Liver (tissue), 9 donors: ENCODE data around the gene PBOV1. TPM values are rescaled to one million over a fixed set of nuclear protein-coding genes. Genes with fewer than 3 reads are reported as not detected.

ENCODE experiments used
- DNase-seq: peaks from one replicate; pipeline ENCODE4 v3.0.0-alpha.2; 2017; ENCODE audit warnings: low spot score
- H3K27ac ChIP-seq, 2 donors: one replicate each; pipeline ENCODE4 v1.7.0; 2013; ENCODE audit warnings: inconsistent platforms in 2 of 2, low read length in 2 of 2, control low read depth in 1 of 2, low read depth in 1 of 2, mild to moderate bottlenecking in 1 of 2
- H3K27me3 ChIP-seq, 4 donors: one replicate each; pipeline versions ENCODE4 v1.6.1 to v1.7.0; 2013; ENCODE audit warnings: low read length in 3 of 4, inconsistent platforms in 1 of 4, mild to moderate bottlenecking in 1 of 4, moderate library complexity in 1 of 4; ENCODE audit not compliant: control insufficient read depth in 4 of 4, insufficient read depth in 4 of 4
- H3K36me3 ChIP-seq, 4 donors: one replicate each; pipeline versions ENCODE4 v1.6.1 to v1.7.0; 2013; ENCODE audit warnings: low read length in 3 of 4, mild to moderate bottlenecking in 3 of 4, low read depth in 1 of 4, moderate library complexity in 1 of 4; ENCODE audit not compliant: control insufficient read depth in 4 of 4, insufficient read depth in 3 of 4
- H3K4me1 ChIP-seq, 4 donors: one replicate each; pipeline versions ENCODE4 v1.6.1 to v1.7.0; 2013; ENCODE audit warnings: low read length in 3 of 4, mild to moderate bottlenecking in 3 of 4, moderate library complexity in 1 of 4; ENCODE audit not compliant: control insufficient read depth in 4 of 4, insufficient read depth in 4 of 4
- H3K4me3 ChIP-seq, 3 donors: one replicate each; pipeline versions ENCODE4 v1.6.1 to v1.7.0; 2013; ENCODE audit warnings: low read length in 3 of 3, control low read depth in 1 of 3, low read depth in 1 of 3, mild to moderate bottlenecking in 1 of 3
- H3K9ac ChIP-seq, 2 donors: one replicate each; pipeline ENCODE4 v1.7.0; 2013; ENCODE audit warnings: low read length in 2 of 2, mild to moderate bottlenecking in 2 of 2, moderate library complexity in 2 of 2, control low read depth in 1 of 2, low read depth in 1 of 2
- H3K9me3 ChIP-seq, 4 donors: one replicate each; pipeline versions ENCODE4 v1.6.1 to v1.7.0; 2013; ENCODE audit warnings: low read length in 3 of 4; ENCODE audit not compliant: control insufficient read depth in 4 of 4
- EGR1 ChIP-seq, 2 donors: IDR thresholded peaks; 2 replicates each; pipeline ENCODE4 v1.6.1; 2016 to 2018; ENCODE audit warnings: antibody characterized with exemption in 2 of 2, low read depth in 2 of 2
- FOXA1 ChIP-seq: IDR thresholded peaks from 2 replicates; pipeline ENCODE4 v1.6.1; 2016; ENCODE audit warnings: antibody characterized with exemption
- FOXA2 ChIP-seq: IDR thresholded peaks from 2 replicates; pipeline ENCODE4 v1.6.1; 2016; ENCODE audit warnings: antibody characterized with exemption
- GABPA ChIP-seq, 2 donors: IDR thresholded peaks in 1 of 2; conservative IDR thresholded peaks in 1 of 2; 2 replicates each; pipeline ENCODE4 v1.6.1; 2016; ENCODE audit warnings: antibody characterized with exemption in 2 of 2, mild to moderate bottlenecking in 1 of 2, moderate library complexity in 1 of 2
- HNF4A ChIP-seq, 2 donors: conservative IDR thresholded peaks; 2 replicates each; pipeline ENCODE4 v1.6.1; 2016; ENCODE audit warnings: antibody characterized with exemption in 2 of 2, mild to moderate bottlenecking in 2 of 2
- HNF4G ChIP-seq: IDR thresholded peaks from 2 replicates; pipeline ENCODE4 v1.6.1; 2016; ENCODE audit warnings: antibody characterized with exemption
- JUND ChIP-seq, 2 donors: IDR thresholded peaks; 2 replicates each; pipeline ENCODE4 v1.6.1; 2016; ENCODE audit warnings: antibody characterized with exemption in 2 of 2
- NR2F2 ChIP-seq: IDR thresholded peaks from 2 replicates; pipeline ENCODE4 v1.6.1; 2016; ENCODE audit warnings: antibody characterized with exemption
- RAD21 ChIP-seq, 2 donors: IDR thresholded peaks; 2 replicates each; pipeline ENCODE4 v1.6.1; 2016; ENCODE audit warnings: antibody characterized with exemption in 2 of 2, mild to moderate bottlenecking in 2 of 2
- RXRA ChIP-seq, 2 donors: IDR thresholded peaks; 2 replicates each; pipeline ENCODE4 v1.6.1; 2017 to 2018; ENCODE audit warnings: antibody characterized with exemption in 2 of 2, mild to moderate bottlenecking in 1 of 2
- SP1 ChIP-seq: IDR thresholded peaks from 2 replicates; pipeline ENCODE4 v1.6.1; 2018; ENCODE audit warnings: antibody characterized with exemption, mild to moderate bottlenecking
- TAF1 ChIP-seq: conservative IDR thresholded peaks from 2 replicates; pipeline ENCODE4 v1.6.1; 2016; ENCODE audit warnings: antibody characterized with exemption, mild to moderate bottlenecking
- YY1 ChIP-seq: IDR thresholded peaks from 2 replicates; pipeline ENCODE4 v1.6.1; 2016; ENCODE audit warnings: antibody characterized with exemption, mild to moderate bottlenecking
- WGBS: extraction: QIAGEN DNeasy Blood & Tissue Kit; methylation state at CpG from one replicate; pipeline ENCODE4 v1.1.7; 2013; 5-methylcytosine and 5-hydroxymethylcytosine counted together
- polyA plus RNA-seq, 2 donors: library from polyadenylated mRNA; stranded (reverse) in 1 of 2; unstranded in 1 of 2; fragments of 200-250 nt in 1 of 2; fragments of >200 nt in 1 of 2; fragmentation: Nextera tagmentation in 1 of 2; extraction: Ambion mirVana in 1 of 2; gene quantifications; one replicate each; pipeline versions ENCODE4 v1.2.1 to v1.2.3, GENCODE V29; 2013 to 2015
- total RNA-seq, 2 donors: library from RNA; depleted of rRNA; stranded (reverse); fragments of >200 nt; gene quantifications; one replicate each; pipeline ENCODE4 v1.2.3, GENCODE V29; 2014
- TF ChIP-seq, protein P1 (sequence below): fragments of 150-350 bp; IDR thresholded peaks from 2 replicates; pipeline ENCODE4 v1.5.1; 2017; ENCODE audit warnings: improper control_type of control experiment, low read depth, low read length; ENCODE audit not compliant: missing input control
- TF ChIP-seq, protein P2 (sequence below): IDR thresholded peaks from 2 replicates; pipeline ENCODE4 v1.6.1; 2016; ENCODE audit warnings: antibody characterized with exemption
- TF ChIP-seq, protein P3 (sequence below): IDR thresholded peaks from 2 replicates; pipeline ENCODE4 v1.6.1; 2016; ENCODE audit warnings: antibody characterized with exemption, mild to moderate bottlenecking
- TF ChIP-seq, protein P4 (sequence below): IDR thresholded peaks from 2 replicates; pipeline ENCODE4 v1.6.1; 2016; ENCODE audit warnings: antibody characterized with exemption
- TF ChIP-seq, protein P5 (sequence below): IDR thresholded peaks from 2 replicates; pipeline ENCODE4 v1.6.1; 2016; ENCODE audit warnings: antibody characterized with exemption
- donor health status: healthy.
- donor health status: healthy.
- donor health status: healthy.
- donor health status: healthy.
- donor health status: healthy.

The PBOV1 gene
- total and polyA plus RNA-seq, 4 donors, result not detected

DNA sequence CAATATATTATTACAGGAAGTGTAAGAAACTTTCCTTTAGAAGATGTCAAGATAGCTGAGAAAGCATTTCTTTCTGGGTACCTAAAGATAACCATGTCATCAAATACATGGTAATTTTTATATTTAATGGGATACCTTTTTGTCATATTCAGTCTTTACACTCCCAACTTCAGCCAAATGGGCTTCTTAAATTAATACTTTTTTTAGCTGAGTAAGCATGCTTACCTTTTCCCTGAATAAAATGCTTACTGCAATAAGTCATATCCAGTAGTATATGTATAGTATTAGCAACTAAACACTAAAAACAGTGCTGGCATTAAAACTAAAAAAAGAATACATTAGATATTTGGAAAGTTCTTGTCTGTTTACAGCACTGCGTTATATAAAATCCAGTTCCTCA lies 17.4 kb upstream of the PBOV1 start:
- 85% methylated on average over 1 of the region's 1 CpG for WGBS
- no peaks in the 10 kb centered on the region for H3K36me3 ChIP-seq
- no peak overlapping the region for H3K4me3 ChIP-seq
- H3K27me3 ChIP-seq, result no peaks in the 10 kb centered on the region
- no peak overlapping the region for H3K27ac ChIP-seq
- TF ChIP-seq, protein P1, sequence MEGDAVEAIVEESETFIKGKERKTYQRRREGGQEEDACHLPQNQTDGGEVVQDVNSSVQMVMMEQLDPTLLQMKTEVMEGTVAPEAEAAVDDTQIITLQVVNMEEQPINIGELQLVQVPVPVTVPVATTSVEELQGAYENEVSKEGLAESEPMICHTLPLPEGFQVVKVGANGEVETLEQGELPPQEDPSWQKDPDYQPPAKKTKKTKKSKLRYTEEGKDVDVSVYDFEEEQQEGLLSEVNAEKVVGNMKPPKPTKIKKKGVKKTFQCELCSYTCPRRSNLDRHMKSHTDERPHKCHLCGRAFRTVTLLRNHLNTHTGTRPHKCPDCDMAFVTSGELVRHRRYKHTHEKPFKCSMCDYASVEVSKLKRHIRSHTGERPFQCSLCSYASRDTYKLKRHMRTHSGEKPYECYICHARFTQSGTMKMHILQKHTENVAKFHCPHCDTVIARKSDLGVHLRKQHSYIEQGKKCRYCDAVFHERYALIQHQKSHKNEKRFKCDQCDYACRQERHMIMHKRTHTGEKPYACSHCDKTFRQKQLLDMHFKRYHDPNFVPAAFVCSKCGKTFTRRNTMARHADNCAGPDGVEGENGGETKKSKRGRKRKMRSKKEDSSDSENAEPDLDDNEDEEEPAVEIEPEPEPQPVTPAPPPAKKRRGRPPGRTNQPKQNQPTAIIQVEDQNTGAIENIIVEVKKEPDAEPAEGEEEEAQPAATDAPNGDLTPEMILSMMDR, result no peak
- TF ChIP-seq FOXA1 (no peak), YY1 (no peak), JUND (IDR thresholded peaks at IDR 0.05) (no peak), HNF4G (no peak), HNF4A (conservative IDR thresholded peaks at IDR 0.05) (no peak), EGR1 (IDR thresholded peaks at IDR 0.05; ENCODE audit: low read depth in 2 of 2) (no peak), SP1 (no peak), FOXA2 (no peak), GABPA (IDR thresholded peaks at IDR 0.05 in 1 of 2, conservative IDR thresholded peaks at IDR 0.05 in 1 of 2) (no peak), NR2F2 (no peak), TAF1 (no peak), RXRA (IDR thresholded peaks at IDR 0.05) (no peak)
- TF ChIP-seq, protein P2, sequence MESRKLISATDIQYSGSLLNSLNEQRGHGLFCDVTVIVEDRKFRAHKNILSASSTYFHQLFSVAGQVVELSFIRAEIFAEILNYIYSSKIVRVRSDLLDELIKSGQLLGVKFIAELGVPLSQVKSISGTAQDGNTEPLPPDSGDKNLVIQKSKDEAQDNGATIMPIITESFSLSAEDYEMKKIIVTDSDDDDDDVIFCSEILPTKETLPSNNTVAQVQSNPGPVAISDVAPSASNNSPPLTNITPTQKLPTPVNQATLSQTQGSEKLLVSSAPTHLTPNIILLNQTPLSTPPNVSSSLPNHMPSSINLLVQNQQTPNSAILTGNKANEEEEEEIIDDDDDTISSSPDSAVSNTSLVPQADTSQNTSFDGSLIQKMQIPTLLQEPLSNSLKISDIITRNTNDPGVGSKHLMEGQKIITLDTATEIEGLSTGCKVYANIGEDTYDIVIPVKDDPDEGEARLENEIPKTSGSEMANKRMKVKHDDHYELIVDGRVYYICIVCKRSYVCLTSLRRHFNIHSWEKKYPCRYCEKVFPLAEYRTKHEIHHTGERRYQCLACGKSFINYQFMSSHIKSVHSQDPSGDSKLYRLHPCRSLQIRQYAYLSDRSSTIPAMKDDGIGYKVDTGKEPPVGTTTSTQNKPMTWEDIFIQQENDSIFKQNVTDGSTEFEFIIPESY, result no peak
- TF ChIP-seq, protein P3, sequence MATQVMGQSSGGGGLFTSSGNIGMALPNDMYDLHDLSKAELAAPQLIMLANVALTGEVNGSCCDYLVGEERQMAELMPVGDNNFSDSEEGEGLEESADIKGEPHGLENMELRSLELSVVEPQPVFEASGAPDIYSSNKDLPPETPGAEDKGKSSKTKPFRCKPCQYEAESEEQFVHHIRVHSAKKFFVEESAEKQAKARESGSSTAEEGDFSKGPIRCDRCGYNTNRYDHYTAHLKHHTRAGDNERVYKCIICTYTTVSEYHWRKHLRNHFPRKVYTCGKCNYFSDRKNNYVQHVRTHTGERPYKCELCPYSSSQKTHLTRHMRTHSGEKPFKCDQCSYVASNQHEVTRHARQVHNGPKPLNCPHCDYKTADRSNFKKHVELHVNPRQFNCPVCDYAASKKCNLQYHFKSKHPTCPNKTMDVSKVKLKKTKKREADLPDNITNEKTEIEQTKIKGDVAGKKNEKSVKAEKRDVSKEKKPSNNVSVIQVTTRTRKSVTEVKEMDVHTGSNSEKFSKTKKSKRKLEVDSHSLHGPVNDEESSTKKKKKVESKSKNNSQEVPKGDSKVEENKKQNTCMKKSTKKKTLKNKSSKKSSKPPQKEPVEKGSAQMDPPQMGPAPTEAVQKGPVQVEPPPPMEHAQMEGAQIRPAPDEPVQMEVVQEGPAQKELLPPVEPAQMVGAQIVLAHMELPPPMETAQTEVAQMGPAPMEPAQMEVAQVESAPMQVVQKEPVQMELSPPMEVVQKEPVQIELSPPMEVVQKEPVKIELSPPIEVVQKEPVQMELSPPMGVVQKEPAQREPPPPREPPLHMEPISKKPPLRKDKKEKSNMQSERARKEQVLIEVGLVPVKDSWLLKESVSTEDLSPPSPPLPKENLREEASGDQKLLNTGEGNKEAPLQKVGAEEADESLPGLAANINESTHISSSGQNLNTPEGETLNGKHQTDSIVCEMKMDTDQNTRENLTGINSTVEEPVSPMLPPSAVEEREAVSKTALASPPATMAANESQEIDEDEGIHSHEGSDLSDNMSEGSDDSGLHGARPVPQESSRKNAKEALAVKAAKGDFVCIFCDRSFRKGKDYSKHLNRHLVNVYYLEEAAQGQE, result no peak
- TF ChIP-seq, protein P4, sequence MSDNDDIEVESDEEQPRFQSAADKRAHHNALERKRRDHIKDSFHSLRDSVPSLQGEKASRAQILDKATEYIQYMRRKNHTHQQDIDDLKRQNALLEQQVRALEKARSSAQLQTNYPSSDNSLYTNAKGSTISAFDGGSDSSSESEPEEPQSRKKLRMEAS, result no peak
- TF ChIP-seq, protein P5, sequence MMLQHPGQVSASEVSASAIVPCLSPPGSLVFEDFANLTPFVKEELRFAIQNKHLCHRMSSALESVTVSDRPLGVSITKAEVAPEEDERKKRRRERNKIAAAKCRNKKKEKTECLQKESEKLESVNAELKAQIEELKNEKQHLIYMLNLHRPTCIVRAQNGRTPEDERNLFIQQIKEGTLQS, result no peak
- H3K9ac ChIP-seq, result no peak overlapping the region
- peaks cover 0 to 1% (median 0%) of the 10 kb centered on the region in 4 donors for H3K4me1 ChIP-seq
- DNase-seq, result no peak
- H3K9me3 ChIP-seq, result no peaks in the 10 kb centered on the region

DNA sequence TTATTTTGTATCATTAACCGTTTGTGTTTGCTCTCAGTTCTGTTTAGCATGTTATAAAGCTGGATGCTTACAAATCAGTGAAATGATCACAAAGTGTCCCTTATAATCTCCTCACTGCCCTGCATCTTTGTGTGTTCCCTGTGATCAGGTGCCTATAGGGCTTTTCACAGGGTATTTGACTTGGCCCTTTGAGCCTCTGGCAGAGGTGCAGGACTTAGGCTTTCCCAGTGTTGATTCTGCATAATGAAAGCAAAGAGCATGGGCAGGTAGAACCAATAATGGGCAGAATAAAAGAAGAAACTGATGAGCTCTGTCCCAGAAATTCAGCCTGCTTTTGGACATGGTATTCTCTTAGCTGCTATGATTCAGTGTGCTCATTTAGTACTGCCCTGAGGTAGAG lies 16.9 kb upstream of the PBOV1 start:
- no peak overlapping the region for H3K4me3 ChIP-seq
- no peak for DNase-seq
- no peak overlapping the region for H3K27ac ChIP-seq
- H3K9ac ChIP-seq, result no peak overlapping the region
- WGBS, result 84% methylated on average over 1 of the region's 1 CpG
- H3K36me3 ChIP-seq, result no peaks in the 10 kb centered on the region
- H3K4me1 ChIP-seq, result peaks cover 0 to 1% (median 0%) of the 10 kb centered on the region in 4 donors
- H3K9me3 ChIP-seq, result no peaks in the 10 kb centered on the region
- no peaks in the 10 kb centered on the region for H3K27me3 ChIP-seq
- TF ChIP-seq TAF1 (no peak), NR2F2 (no peak), RXRA (IDR thresholded peaks at IDR 0.05) (no peak), SP1 (no peak), HNF4G (no peak), EGR1 (IDR thresholded peaks at IDR 0.05; ENCODE audit: low read depth in 2 of 2) (no peak), RAD21 (IDR thresholded peaks at IDR 0.05) (no peak), FOXA2 (no peak), GABPA (IDR thresholded peaks at IDR 0.05 in 1 of 2, conservative IDR thresholded peaks at IDR 0.05 in 1 of 2) (no peak), FOXA1 (no peak), HNF4A (conservative IDR thresholded peaks at IDR 0.05) (no peak), YY1 (no peak)
- TF ChIP-seq, protein P1, result no peak
- TF ChIP-seq, protein P4, result no peak
